VCaP (cell line): ENCODE measurements around the gene SLC9A2.

Source experiments
- H3K27ac ChIP-seq: fragments of 450-650 bp; 2 replicates; pipeline ENCODE4 v1.5.1; 2017
- CTCF ChIP-seq: fragments of 450-650 bp; conservative IDR thresholded peaks from 2 replicates; pipeline ENCODE4 v1.5.1; 2017; ENCODE audit warnings: mild to moderate bottlenecking, moderate library complexity

The SLC9A2 gene

GRCh38 chr2:102661846-102662245 is 42.5 kb downstream of the SLC9A2 start:
- TF ChIP-seq CTCF, result no peak
- H3K27ac ChIP-seq, result no peak overlapping the region

DNA sequence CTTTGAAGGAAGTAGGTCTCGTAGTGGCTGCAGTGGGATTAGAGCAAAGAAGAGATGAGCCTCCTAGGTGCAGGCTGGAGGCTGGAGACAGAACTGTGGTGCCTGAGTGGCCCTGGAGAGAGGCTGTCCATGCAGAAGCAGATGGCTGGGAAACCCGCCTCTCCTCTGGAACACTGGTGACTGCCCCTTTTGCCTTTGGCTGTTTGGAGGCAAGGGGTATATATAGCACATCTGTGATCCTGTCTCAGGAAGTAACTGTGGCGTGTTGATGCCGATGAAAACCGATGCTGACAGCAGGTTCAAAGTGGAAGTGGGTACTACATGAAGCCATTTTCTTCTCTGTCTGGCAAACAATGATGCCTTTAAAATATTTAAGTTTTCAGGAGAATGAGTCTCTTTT is 43.5 kb downstream of the SLC9A2 start:
- H3K27ac ChIP-seq, result no peak overlapping the region
- TF ChIP-seq CTCF, result no peak

DNA sequence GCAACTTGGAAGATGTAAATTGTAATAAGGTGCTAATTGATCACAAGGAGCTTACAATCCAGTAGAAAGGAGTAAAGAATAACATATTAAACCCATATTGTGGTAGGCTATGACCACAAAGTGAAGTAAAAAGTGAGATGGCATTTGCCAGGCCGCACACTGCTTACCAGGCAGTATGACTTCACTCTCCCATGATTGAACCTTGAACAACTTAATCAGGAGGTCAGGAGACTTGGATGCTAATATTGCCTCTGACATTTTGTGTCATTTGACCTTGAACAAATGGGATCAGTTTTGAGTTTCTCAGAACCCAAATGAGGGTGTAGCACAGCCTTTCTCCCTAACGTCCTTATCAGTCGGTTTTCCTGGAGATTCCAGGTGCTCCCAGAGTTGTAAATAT is 44.0 kb downstream of the SLC9A2 start:
- TF ChIP-seq CTCF, result no peak
- H3K27ac ChIP-seq, result no peak overlapping the region

- H3K27ac ChIP-seq, result no peak overlapping the region
- no peak for TF ChIP-seq CTCF
These were observed 45.1 kb downstream of the SLC9A2 start for GRCh38 chr2:102664471-102664909.

DNA sequence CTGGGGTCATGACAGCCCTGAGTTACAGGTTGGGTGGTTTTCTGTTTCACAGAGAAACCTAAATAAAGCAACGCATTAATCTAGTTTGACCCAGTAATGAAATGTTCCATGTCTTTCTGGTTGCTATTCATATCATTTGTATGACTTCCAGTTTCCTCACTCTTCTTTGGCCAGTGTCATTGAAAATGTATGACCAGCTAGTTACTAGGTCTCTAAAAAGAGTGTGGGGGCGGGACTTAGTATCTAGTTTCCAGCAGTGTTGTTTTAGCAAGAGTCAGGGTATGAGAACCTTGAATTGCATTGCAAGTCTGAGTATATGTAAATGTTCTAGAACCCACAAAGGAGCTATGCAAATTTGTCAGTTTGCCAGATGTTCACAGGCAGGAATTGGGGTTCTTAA is 47.7 kb downstream of the SLC9A2 start:
- TF ChIP-seq CTCF, result no peak

GRCh38 chr2:102668171-102668570 is 48.8 kb downstream of the SLC9A2 start:
- H3K27ac ChIP-seq, result no peak overlapping the region
- TF ChIP-seq CTCF, result no peak

More for the DNA sequence above, 47.7 kb downstream of the SLC9A2 start:
- H3K27ac ChIP-seq, result no peak overlapping the region

GRCh38 chr2:102669401-102669800 is 50.0 kb downstream of the SLC9A2 start:
- no peak overlapping the region for H3K27ac ChIP-seq
- no peak for TF ChIP-seq CTCF
